ENCODE measurements around the gene TMEM140.
"Not testable (repeated sequence)": the region's sequence is repeated elsewhere in the genome, so short reads cannot be mapped to it uniquely, and the experiment has no call there.

The TMEM140 gene

GRCh38 chr7:135147899-135148721, at the start of gene TMEM140:
TSS of gene TMEM140 (plus strand) at chr7:135148072. CDS start at chr7:135164442, 16,370 bp downstream.
- DNase-seq: no peak

GRCh38 chr7:135098391-135098790, 49.5 kb upstream of the TMEM140 start:
- no peak for DNase-seq

DNA sequence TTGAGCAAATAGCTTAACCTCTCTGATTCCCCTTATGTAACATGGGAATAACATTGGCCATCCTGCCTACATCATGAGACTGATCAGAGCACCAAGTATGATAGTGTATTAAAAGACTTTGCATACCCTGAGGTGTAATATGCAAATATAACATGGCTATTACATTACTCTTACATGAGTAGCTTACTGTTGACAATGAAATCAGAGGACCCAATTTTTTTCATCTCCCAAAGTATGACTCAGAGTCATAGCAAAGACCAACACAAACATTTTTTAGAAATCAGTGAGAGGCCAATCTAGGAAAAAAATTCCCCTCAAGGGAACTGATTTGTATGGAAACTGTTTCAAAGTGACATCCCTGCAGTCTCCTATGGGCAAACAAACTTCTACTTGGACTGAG, 47.0 kb upstream of the TMEM140 start:
- no peak for DNase-seq

DNA sequence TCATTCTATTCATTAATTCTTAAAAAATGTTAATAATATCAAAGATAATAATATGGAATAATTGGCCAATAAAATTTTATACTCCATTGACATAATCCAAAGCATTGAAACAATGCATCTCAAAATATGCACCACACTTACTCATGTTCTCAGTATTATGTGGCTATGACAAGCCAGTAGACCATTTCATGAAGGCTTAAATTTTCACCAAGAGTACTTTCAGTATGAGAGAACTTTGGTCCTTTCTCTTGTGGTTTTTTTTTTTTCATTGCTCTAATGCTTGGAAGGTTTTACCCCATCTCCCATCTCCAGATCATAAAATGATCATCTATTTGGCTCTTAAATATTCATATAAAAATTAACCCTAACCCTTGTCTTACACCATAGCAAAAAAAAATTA, 45.5 kb upstream of the TMEM140 start:
- DNase-seq: no peak

- DNase-seq: no peak
These were observed 38.3 kb upstream of the TMEM140 start for GRCh38 chr7:135109562-135109961.

DNA sequence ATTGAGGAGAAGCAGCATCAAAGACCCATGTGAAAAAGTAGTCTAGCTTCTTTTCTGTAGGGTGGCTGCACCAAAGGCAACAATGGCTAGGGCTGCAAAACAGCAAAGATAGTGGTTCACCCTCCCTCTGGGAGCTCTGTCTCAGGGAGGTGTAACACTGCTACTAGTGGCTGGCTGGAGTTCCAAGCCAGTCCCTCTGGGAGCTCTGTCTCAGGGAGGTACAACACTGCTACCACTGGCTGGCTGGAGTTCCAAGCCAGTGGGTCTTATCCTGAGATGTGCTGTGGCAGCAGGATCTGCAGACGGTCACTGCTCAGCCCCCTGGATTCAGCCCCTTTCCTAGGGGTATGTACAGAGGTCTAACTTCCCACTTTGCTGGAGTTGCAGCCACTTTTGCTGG, 37.9 kb upstream of the TMEM140 start:
- DNase-seq: no peak

GRCh38 chr7:135111379-135111778, 36.5 kb upstream of the TMEM140 start:
- no peak for DNase-seq

DNA sequence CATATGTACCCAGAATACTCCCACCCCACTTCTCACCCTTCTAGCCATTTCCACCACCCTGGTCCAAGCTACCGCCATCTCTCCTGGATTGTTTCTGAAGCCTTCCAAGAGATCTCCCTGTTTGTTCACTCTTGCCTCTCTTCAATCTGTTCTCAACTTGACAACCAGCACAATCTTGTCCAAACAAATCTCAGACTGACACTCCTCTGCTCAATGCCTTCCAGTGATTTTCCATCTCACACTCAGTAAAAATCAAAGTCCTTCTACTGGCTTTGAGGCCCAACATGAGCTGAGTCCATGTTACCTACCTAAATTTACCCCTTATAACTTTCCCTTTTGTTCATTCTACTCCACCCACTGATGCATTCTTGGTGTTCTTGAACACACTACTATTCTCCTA, 33.2 kb upstream of the TMEM140 start:
- DNase-seq: no peak

GRCh38 chr7:135117096-135117495, 30.8 kb upstream of the TMEM140 start:
- DNase-seq: no peak

DNA sequence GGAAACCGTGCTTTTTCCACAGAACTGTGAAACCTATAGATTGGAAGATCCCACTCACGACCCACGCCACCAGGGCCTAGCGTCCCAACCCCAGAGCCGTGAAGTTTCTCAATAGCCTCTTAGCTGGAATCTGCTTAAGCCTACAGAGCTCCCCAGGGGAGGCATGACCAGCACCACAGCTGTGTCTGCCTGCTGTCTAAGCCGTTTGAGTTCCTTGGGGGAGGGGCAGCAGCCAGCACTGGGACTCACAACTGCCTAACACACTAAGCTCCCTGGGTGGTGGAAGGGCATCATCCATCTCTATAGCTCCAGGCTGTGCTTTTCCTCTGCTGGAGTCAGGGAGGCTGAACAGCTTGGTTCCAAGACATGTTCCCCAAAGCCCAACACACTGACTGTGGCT, 26.0 kb upstream of the TMEM140 start:
- no peak for DNase-seq

- DNase-seq: not testable (repeated sequence)
These were observed 23.2 kb upstream of the TMEM140 start for GRCh38 chr7:135124631-135125030.

DNA sequence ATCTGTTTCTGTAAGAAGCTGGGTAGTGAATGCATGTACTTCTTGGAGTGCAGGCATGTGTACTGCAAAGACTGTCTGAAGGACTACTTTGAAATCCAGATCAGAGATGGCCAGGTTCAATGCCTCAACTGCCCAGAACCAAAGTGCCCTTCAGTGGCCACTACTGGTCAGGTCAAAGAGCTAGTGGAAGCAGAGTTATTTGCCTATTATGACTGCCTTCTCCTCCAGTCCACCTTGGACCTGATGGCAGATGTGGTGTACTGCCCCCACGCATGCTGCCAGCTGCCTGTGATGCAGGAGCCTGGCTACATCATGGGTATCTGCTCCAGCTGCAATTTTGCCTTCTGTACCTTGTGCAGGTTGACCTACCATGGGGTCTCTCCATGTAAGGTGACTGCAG, 18.9 kb upstream of the TMEM140 start:
- no peak for DNase-seq

- no peak for DNase-seq
These were observed 18.3 kb upstream of the TMEM140 start for GRCh38 chr7:135129579-135129978.

DNA sequence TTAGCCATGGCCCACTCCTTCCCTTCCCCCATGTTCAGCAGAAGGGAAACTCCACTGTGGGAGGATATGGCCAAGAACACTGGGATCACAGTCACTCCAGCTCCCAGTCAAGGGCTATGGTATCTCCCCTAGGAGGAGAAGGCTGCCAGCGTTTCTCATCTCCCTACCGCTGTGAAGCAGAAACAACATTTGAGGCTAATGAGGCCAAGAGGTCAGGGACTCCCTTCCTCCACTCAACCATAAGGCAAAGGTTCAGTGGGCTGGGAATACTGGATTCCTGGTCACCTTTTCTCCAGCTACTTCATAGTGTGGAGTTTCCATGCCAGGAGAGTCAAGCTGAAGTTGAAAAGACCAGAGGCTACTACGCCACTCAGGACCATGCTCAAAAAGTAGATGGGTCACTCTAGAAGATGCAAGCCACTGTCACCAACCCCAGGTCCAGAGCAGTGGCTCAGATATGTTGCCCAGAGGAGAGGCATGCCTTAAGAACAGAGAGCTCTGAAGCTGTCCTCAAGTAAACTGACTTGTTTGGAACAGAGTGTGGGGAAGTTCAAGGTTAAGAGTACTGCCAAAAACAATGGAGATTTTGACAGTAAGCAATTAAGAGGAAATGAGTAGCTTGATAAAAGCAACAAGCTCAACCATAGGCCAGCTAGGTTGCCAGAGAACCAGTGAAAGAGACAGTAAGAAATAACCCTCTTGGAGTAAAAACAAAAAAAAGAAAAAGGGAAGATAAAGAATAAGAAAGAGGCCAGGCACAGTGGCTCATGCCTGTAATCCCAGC, 3.8 kb upstream of the TMEM140 start:
- no peak for DNase-seq

GRCh38 chr7:135147341-135147898, 452 bp upstream of the TMEM140 start:
- no peak for DNase-seq

DNA sequence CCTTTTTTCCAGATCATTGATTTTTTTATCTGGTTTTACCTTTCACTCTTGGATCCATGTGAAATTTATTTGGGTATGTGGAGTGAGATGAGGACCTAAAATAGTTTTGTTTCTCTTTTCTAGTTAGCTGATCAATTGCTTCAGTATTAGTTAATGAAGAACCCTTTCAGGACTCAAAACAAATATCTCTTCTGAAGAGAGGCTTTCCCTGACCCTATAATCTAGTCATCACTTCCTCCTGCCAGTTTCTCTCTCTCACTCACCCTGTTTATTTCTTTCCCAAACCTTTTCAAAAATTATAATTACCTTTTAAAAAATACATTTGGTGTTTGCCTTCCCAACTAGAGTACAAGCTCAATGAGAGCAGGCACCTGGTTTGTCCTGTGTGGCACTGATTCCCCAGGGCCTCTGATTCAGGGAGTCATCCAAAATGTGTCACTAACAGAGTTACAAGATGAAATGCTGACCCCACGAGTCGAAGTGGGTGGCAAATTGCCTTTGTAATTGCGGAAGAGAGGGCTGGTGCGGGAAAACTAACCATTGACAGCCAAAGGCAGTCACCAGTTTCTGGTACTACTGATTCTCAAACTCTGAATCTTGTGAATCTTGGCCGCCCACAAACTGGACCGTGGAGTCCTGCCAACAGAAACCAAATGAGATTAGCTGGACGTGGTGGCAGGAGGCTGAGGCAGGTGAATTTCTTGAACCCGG, 2.4 kb downstream of the TMEM140 start:
- DNase-seq: no peak

GRCh38 chr7:135151132-135151531, 3.3 kb downstream of the TMEM140 start:
- DNase-seq: no peak

- no peak for DNase-seq
These were observed 3.7 kb downstream of the TMEM140 start for GRCh38 chr7:135151533-135151932.

GRCh38 chr7:135152442-135152841, 4.6 kb downstream of the TMEM140 start:
- DNase-seq: no peak

- DNase-seq: no peak
These were observed 6.9 kb downstream of the TMEM140 start for GRCh38 chr7:135154734-135155133.

- DNase-seq: no peak
These were observed 8.4 kb downstream of the TMEM140 start for GRCh38 chr7:135156290-135156689.

- no peak for DNase-seq
These were observed 10.3 kb downstream of the TMEM140 start for GRCh38 chr7:135158141-135158655.

- DNase-seq: no peak
These were observed 11.0 kb downstream of the TMEM140 start for GRCh38 chr7:135158874-135159273.
